HG03039 (cell line): Measurements from ENCODE around the gene RANBP1.

Experiments
- ATAC-seq: cut with Tn5 transposase; IDR thresholded peaks from one replicate; pipeline ENCODE4 v1.9.1; 2021; ENCODE audit warnings: mild to moderate bottlenecking, moderate library complexity; ENCODE audit not compliant: unreplicated experiment

Gene RANBP1

GRCh38 chr22:20087319-20088262, 28.3 kb upstream of the RANBP1 start:
- ATAC-seq: no peak

- no peak for ATAC-seq
Measured at GRCh38 chr22:20088263-20088648, 27.6 kb upstream of the RANBP1 start.

GRCh38 chr22:20089226-20089976, 26.5 kb upstream of the RANBP1 start:
- no peak for ATAC-seq

- ATAC-seq: no peak
Measured at GRCh38 chr22:20089977-20090729, 25.8 kb upstream of the RANBP1 start.

GRCh38 chr22:20090730-20091240, 25.1 kb upstream of the RANBP1 start:
- ATAC-seq: no peak

- ATAC-seq: no peak
Measured at GRCh38 chr22:20091690-20092476, 24.0 kb upstream of the RANBP1 start.

GRCh38 chr22:20092477-20092854, 23.4 kb upstream of the RANBP1 start:
- ATAC-seq: no peak

GRCh38 chr22:20093418-20094196, 22.3 kb upstream of the RANBP1 start:
- no peak for ATAC-seq

GRCh38 chr22:20094197-20094807, 21.6 kb upstream of the RANBP1 start:
- no peak for ATAC-seq

- ATAC-seq: no peak
Measured at GRCh38 chr22:20095521-20095920, 20.4 kb upstream of the RANBP1 start.

- ATAC-seq: no peak
Measured at GRCh38 chr22:20096574-20097420, 19.1 kb upstream of the RANBP1 start.

GRCh38 chr22:20099099-20099711, 16.7 kb upstream of the RANBP1 start:
- no peak for ATAC-seq

GRCh38 chr22:20101638-20102037, 14.3 kb upstream of the RANBP1 start:
- no peak for ATAC-seq

- ATAC-seq: no peak
Measured at GRCh38 chr22:20102203-20102780, 13.6 kb upstream of the RANBP1 start.

- ATAC-seq: no peak
Measured at GRCh38 chr22:20105456-20106204, 10.3 kb upstream of the RANBP1 start.

- no peak for ATAC-seq
Measured at GRCh38 chr22:20106205-20106848, 9.6 kb upstream of the RANBP1 start.
